ENCODE measurements around the gene FUT1. TPM values are rescaled to one million over a fixed set of nuclear protein-coding genes. Genes with fewer than 3 reads are reported as not detected.

The FUT1 gene
- total RNA-seq, 1 experiment from 2014 or later, result 0.06 TPM

GRCh38 chr19:48738557-48739403 lies 13.7 kb downstream of the FUT1 start:
- ChIA-PET CTCF (interaction anchor here (0.5 to 1.5 kb wide), 4 partner anchors 14 to 232 kb away, joined by 3 to 4 read pairs (median 3); no protein-coding TSS in a partner anchor), POLR2A (ENCODE audit: low non-redundant PET) (interaction anchor here (0.6 kb wide), 1 partner anchor 15 kb away, joined by 9 read pairs; no protein-coding TSS in a partner anchor)
- intact Hi-C loops (cut with micrococcal nuclease; ENCODE audit: unreplicated experiment), result loop anchor here (5.0 kb wide), 1 partner anchor 91 kb away; the partner anchor contains the start of gene CA11
- peak; percentile 94 for DNase-seq (ENCODE audit: low spot score)
- Histone ChIP-seq H3K36me3 (ENCODE audit: insufficient read depth, low read length, poor library complexity, severe bottlenecking) (no peaks in the 10 kb centered on the region), H3K27me3 (replicated peaks; ENCODE audit: insufficient read depth, low read depth, low read length, poor library complexity) (no peaks in the 10 kb centered on the region), H3K9me3 (ENCODE audit: low read depth, low read length, poor library complexity, severe bottlenecking) (no peaks in the 10 kb centered on the region), H3K4me1 (ENCODE audit: insufficient read depth, low read length, poor library complexity, severe bottlenecking) (peaks cover 21% of the 10 kb centered on the region), H3K27ac (ENCODE audit: low read depth, low read length, poor library complexity, severe bottlenecking) (peak overlapping the region; percentile 73), H3K4me3 (ENCODE audit: low read depth, low read length, poor library complexity, severe bottlenecking) (peak overlapping the region; percentile 59)
- TF ChIP-seq, protein P1, sequence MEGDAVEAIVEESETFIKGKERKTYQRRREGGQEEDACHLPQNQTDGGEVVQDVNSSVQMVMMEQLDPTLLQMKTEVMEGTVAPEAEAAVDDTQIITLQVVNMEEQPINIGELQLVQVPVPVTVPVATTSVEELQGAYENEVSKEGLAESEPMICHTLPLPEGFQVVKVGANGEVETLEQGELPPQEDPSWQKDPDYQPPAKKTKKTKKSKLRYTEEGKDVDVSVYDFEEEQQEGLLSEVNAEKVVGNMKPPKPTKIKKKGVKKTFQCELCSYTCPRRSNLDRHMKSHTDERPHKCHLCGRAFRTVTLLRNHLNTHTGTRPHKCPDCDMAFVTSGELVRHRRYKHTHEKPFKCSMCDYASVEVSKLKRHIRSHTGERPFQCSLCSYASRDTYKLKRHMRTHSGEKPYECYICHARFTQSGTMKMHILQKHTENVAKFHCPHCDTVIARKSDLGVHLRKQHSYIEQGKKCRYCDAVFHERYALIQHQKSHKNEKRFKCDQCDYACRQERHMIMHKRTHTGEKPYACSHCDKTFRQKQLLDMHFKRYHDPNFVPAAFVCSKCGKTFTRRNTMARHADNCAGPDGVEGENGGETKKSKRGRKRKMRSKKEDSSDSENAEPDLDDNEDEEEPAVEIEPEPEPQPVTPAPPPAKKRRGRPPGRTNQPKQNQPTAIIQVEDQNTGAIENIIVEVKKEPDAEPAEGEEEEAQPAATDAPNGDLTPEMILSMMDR (conservative IDR thresholded peaks at IDR 0.05; ENCODE audit: low read depth, low read length), result peak; percentile 45; the same call in 1 of the 2 replicates
- no peak for TF ChIP-seq EZH2 (IDR thresholded peaks at IDR 0.05; ENCODE audit: borderline replicate concordance, low read depth, low read length, poor library complexity, severe bottlenecking)
- no TSS peak for BruUV-seq (replicated peaks)

DNA sequence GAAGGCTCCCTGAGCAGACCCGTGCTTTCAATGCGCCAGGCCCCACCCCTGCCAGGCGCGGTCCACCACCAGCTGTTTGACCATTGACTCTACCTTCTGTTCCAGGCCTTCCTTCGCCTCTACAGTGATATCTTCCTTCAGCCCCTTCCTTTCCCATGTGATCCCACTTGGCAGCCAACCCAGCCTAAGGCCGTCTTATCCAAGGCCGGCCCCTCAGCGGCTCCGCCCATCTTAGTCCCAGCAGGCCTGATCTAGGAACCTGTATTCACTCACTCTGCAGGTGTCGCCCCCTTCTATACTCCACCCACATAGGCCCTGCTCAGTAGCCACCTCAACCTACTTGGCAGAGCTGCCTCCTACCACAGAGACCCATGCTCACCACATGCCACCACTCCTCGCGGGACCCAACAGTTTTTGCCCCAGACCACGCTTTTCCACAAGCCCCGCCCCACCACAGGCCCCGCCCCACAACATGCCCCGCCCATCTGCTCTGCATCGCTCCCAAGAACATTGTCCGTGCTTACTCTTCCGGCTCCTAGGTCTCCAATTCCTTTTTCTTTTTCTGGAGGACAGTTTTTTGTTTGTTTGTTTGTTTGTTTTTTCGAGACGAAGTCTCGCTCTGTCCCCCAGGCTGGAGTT lies 15.0 kb downstream of the FUT1 start:
- DNase-seq (ENCODE audit: low spot score), result no peak
- no peak overlapping the region for H3K4me3 ChIP-seq (ENCODE audit: low read depth, low read length, poor library complexity, severe bottlenecking)
- intact Hi-C loops (cut with micrococcal nuclease; ENCODE audit: unreplicated experiment), result loop anchor here (5.0 kb wide), 1 partner anchor 90 kb away; the partner anchor contains the start of gene CA11
- ChIA-PET CTCF (no interaction called here), POLR2A (ENCODE audit: low non-redundant PET) (no interaction called here)
- no peaks in the 10 kb centered on the region for H3K27me3 ChIP-seq (replicated peaks; ENCODE audit: insufficient read depth, low read depth, low read length, poor library complexity)
- H3K9me3 ChIP-seq (ENCODE audit: low read depth, low read length, poor library complexity, severe bottlenecking), result no peaks in the 10 kb centered on the region
- TF ChIP-seq, protein P1 (conservative IDR thresholded peaks at IDR 0.05; ENCODE audit: low read depth, low read length), result no peak
- no peak for TF ChIP-seq EZH2 (IDR thresholded peaks at IDR 0.05; ENCODE audit: borderline replicate concordance, low read depth, low read length, poor library complexity, severe bottlenecking)
- peaks cover 21% of the 10 kb centered on the region for H3K4me1 ChIP-seq (ENCODE audit: insufficient read depth, low read length, poor library complexity, severe bottlenecking)
- no peak overlapping the region for H3K27ac ChIP-seq (ENCODE audit: low read depth, low read length, poor library complexity, severe bottlenecking)
- no peaks in the 10 kb centered on the region for H3K36me3 ChIP-seq (ENCODE audit: insufficient read depth, low read length, poor library complexity, severe bottlenecking)
- BruUV-seq (replicated peaks), result no TSS peak

- Histone ChIP-seq H3K4me3 (ENCODE audit: low read depth, low read length, poor library complexity, severe bottlenecking) (peak overlapping the region; percentile 43), H3K27me3 (replicated peaks; ENCODE audit: insufficient read depth, low read depth, low read length, poor library complexity) (no peaks in the 10 kb centered on the region), H3K4me1 (ENCODE audit: insufficient read depth, low read length, poor library complexity, severe bottlenecking) (peaks cover 15% of the 10 kb centered on the region), H3K27ac (ENCODE audit: low read depth, low read length, poor library complexity, severe bottlenecking) (peak overlapping the region; percentile 57), H3K36me3 (ENCODE audit: insufficient read depth, low read length, poor library complexity, severe bottlenecking) (no peaks in the 10 kb centered on the region), H3K9me3 (ENCODE audit: low read depth, low read length, poor library complexity, severe bottlenecking) (no peaks in the 10 kb centered on the region)
- ChIA-PET CTCF (interaction anchor here (0.6 kb wide), 1 partner anchor 151 kb away, joined by 3 read pairs; no protein-coding TSS in a partner anchor), POLR2A (ENCODE audit: low non-redundant PET) (no interaction called here)
- TF ChIP-seq, protein P1 (conservative IDR thresholded peaks at IDR 0.05; ENCODE audit: low read depth, low read length), result no peak
- no peak for TF ChIP-seq EZH2 (IDR thresholded peaks at IDR 0.05; ENCODE audit: borderline replicate concordance, low read depth, low read length, poor library complexity, severe bottlenecking)
- intact Hi-C loops (cut with micrococcal nuclease; ENCODE audit: unreplicated experiment), result loop anchor here (5.0 kb wide), 1 partner anchor 88 kb away; the partner anchor contains the start of gene CA11
- peak; percentile 84 for DNase-seq (ENCODE audit: low spot score)
- BruUV-seq (replicated peaks), result no TSS peak
Measured at GRCh38 chr19:48735031-48735615, 17.3 kb downstream of the FUT1 start.

All from A673 (cell line).